ENCODE results near the gene PPP1R9A.

The PPP1R9A gene

DNA sequence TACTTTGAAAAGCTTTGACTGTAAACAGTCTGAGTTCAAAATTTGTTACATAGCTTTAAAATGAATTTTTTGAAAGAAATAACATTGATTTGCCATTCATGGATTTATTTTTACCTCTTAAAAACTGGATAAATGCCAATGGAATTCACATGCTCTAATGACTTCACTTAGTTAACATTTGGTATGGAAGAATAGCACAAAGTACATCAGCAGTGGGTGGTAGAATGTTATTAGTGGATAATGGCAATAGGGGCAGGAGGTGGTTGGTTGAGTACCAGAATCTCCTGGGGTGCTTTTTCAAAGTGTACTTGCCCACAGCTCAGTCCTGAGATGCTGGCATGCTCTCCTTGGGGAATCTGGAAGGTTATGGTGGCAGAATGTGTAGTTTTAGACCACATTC lies 4.7 kb downstream of the PPP1R9A start:
- no peak for DNase-seq

DNA sequence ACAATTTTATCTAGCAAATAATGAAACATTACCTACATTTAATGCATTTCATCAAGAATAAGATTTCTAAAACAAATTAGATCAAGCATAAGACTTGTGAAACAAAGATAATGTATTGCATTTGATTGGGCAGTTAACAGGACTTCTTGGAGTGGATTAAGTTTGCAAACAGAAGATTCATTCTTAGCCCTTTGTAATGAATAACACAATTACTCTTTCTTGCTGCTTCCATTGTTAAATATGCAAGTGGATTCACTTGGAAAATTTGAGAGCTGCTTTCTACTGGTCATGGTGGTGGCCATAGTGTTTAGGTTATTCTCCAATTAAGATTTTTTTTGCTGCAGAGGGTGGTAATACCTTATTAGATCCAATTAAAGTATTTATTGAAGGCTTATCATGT lies 6.0 kb downstream of the PPP1R9A start:
- DNase-seq: no peak

DNA sequence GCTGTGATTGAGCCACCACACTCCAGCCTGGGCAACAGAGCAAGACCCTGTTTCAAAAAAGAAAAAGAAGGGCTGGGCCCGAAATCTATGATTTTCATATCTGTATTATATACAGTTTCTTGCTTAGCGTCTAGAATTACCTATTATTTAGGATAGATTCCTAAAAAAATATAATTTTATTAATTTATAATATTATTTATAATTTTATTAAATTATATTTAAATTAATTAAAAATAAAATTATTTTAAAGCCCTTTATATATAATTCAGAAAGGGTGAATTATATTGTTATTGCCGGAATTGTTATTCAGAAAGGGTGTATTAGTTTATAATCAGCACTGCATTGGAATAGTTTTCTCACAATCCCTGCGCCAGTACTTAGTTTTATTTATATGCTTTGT lies 14.5 kb downstream of the PPP1R9A start:
- DNase-seq: no peak

DNA sequence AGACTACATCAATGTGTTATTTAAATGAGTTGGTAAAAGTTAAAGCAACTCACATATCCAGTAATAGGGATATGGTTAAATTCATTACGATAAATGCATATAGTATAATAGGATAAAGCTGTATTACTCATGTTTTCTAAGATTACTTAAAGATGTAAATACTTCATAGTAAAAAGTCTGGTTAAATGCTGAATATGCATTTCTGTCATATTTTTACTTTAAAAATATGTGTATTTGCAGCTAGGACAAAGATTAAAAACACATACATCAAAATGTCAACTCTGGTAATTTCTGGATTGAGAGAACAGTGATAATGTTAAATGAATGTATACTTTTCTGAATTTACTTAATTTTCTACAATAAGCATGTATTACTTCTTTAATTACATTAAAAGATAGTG lies 15.1 kb downstream of the PPP1R9A start:
- DNase-seq: no peak

DNA sequence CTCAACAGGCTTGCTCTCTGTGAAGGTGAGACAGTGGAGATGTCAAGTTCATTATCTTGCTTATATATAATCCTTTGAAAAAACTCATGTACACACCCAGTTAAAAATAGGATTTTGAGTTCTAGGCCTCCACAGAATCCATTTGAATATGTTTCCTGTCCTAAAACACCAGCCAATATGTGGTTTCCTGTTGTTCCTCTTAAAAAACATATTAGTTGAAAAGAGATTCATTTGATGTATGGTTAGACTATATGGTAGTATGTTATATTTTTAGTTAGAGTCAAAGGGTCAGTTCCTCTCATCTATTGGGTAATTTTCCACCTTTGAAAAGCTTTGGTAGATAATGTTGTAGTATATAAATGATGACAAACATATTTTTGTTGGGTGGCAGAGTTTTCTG lies 16.0 kb downstream of the PPP1R9A start:
- no peak for DNase-seq

DNA sequence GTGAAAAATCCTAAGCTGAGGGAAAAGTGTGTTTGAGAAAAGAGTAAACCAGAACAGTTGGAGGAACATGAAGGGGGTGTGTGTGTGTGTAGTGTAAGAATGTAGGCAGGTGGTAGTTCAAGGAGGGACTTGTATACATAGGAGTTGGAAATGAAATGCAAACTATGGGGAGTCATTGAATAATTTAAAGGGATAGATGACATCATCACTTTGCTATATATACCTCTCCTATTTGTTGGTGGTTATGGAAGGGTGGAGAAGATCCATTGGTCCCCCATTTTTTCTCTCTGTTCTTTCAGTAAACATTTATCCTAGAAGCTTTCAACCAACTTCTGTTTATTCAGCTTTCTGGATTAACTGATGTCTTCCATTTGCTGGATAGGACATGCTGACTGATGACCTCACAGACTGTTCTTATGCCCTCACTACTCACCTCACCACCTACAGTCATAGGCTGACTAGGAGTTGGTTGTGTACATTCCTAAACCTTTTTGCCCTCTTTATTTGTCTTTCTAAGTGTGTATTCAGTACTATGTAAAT lies 20.8 kb downstream of the PPP1R9A start:
- DNase-seq: no peak

DNA sequence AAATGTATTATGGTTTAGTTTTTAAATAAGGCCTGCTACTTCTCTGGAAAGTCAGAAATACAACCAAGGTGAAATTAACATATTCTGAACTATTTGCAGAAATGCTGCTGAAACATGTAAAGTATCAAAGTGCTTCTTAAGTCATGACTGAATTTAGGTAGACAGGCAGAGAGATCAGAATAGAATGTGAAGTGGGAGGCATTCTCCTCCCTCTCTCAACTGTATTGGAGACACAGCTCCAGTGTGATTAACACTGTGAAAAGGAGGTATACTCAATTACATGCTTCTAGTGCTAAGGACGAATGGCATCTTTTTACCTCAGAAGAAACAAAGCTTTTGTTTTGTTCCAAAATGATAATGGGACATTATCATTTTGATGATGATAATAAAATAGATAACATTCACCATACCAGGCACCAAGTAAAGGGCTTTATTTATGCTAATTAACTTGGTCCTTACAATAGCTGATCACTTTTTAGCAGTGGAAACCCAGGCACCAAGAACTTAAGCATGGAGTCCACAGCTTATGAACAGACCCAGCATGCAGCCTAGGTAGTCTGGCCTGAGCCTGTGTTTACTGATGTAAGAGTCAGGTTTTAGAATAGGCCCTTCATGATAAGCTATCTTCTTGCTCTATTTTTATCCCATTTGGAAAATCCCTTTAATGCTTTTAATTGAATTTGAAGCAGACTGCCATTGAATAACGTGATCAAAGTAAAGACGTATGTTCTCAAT lies 26.0 kb downstream of the PPP1R9A start:
- DNase-seq: no peak

DNA sequence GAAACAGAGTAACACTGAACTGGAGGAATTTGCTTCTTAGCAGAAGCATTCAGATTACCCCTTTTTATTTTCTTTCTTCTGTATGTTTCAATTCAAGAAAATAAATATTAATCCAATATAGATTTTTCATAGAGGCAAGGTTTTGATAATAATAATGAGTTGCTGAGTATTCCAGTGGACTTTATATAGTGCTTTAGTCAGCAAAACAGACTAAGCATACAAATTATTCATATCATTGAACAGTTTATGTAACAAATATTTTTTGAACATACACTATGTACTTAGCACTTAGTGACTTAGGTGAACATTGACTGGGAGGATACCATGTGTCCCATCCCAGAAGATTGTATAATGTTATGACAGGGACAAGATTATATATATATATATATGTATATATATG lies 32.0 kb downstream of the PPP1R9A start:
- no peak for DNase-seq

DNA sequence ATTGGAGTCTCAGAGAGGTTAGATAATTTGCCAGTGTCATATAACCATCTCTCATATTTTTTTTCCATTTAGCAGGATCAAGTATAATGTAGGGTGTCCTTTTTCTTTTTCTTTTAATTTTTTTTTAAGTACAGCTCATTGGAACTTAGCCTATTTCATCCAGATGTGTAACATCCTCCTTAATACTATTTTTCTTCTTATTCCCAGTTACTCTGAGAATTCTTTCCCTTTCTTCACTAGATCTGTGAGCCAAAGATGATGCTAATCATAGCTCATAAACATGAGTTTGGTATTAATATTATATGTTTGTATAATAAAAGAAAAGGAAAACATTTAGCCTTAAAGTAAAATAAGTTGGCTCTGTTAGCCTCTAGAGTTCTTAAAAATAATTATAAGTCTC lies 32.8 kb downstream of the PPP1R9A start:
- DNase-seq: no peak

DNA sequence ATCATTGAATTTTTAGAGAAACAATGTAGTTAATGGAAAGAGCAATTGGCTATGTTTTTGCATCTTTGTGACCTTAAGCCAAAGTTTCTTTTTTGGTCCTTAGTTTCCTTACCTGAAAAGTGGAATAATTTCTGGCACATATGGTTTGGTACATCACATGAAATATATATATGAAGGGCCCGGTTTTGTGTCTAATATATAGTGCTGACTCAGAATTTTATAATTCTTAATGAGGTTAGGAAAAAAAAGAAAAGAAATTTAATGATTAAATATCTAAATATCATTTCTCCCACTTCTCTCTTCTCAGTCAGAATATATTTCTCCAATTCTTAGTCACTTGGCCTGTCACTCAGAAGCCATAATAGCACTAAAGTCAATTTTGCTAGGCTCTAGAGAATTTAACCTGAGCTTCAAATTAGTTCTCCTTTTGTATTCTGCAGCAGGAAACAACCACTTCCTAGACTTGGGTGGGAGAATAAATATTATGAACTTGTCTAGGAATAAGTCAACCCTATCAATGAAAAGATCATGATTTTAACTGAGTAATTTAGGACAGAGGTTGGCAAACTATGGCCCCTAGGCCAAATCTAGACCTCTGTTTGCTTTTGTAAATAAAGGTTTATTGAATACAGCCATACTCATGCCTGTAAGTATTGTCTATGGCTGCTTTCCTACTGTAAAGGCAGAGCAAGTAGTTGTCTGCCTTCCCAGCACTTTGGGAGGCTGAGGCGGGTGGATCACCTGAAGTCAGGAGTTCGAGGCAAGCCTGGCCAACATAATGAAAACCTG lies 34.6 kb downstream of the PPP1R9A start:
- no peak for DNase-seq

DNA sequence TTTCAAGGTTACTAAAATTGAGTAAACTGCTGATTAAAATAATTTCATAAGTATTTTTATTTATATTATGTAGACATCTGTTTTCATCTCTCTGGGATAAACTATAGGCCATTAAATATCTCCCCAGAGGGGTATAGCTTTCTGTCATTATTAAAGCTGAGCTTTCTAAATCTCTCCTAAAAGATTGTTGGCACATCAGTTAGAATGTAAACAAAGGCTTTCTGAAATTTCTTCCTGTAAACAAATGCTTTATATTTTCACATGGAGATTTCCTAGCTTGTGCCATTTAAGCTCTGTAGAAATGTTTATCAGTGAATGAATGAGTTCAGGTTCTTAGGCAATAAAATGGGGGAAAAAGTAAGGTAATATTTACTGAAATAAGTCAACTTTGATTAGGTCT lies 35.7 kb downstream of the PPP1R9A start:
- no peak for DNase-seq

DNA sequence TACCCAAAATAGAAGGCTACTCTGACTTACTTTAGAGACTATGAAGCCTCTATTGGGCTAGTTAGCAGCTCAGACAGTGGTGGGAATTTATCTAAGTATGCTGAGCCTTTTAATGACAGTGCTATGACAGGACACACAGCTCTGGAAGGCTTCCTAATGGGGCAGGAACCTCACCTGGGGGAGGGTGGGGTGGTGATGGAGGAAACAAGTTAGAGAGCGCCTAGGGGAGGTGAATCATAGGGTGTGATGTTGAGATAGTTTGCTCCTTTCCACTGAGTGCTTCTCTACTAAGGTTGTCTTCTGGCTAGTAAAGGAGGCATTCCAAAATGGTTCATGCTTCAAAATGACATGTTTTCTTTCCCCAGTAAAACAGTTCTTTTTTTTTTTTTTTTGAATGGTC lies 42.1 kb downstream of the PPP1R9A start:
- DNase-seq: no peak

DNA sequence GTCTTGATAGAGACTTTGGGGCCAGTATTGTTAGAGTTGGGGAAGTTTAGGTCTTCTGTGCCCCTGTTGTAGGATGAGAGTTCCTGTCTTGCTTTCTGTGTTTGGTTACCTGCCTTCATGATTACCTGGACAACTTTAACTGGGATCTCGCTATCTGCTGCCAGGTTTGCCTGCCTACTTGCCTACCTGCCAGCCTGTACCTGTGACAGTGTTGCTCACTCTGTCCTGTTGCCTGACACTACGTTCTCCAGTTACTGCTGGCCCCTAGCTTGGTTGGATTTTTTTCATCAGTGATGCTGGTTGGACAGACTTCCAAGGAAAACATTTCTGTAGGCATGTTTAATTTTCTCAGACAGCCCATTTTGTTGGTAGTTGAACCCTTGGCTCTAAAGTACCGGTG lies 48.4 kb downstream of the PPP1R9A start:
- DNase-seq: no peak

DNA sequence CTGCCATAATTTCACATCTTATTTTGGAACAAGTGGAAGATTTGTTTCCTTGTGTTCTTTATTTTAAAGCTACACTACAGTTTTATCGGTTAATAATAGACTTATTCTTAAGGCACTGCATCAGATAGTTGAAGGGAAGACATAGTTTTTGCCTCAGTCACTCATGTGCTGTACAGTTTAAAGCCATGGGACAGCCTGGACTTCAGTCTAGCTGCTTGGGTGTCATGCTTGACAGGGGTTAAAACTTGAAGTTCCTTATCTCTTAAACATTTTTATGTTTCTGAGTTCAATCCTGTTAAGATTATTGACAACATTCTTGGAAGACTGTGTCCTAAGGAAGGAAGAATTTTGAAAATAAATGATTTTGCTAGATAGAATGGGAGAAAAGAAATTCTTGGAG lies 49.7 kb downstream of the PPP1R9A start:
- no peak for DNase-seq

DNA sequence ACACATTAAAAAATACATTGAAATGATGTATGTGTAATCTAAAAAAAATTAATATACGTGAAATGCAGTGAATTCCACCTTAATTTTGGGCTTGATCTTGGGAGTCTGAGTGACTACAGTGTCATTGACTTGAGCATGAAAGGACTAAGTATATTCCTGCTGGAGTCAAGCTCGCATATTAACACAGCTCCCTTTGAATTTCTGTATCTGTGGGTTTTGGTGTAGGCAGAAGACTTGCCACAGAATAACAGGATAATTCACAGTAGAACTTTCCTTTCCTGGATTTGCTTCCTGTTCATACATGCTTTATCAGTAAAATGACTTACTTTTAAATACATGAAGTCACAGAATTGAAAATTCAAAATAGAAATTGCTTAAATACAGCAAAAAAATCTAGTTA lies 55.3 kb downstream of the PPP1R9A start:
- DNase-seq: no peak

DNA sequence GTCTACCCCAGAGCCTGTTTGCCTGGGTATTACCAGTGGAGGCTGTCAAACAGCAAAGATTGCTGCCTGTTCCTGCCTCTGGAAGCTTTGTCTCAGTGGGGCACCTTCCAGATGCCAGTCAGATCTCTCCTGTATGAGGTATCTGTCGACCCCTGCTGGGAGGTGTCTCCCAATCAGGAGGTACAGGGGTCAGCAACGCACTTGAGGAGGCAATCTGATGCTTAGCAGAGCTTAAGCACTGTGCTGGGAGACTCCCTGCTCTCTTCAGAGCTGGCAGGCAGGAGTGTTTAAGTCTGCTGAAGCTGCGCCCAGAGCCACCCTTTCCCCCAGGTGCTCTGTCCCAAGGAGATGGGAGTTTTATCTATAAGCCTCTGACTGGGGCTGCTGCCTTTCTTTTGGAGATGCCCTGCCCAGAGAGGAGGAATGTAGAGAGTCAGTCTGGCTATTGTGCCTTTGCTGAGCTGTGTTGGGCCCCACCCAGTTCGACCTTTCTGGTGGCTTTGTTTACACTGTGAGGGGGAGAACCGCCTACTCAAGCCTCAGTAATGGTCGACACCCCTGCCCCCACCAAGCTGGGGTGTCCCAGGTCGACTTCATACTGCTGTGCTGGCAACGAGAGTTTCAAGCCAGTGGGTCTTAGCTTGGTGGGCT lies 62.2 kb downstream of the PPP1R9A start:
- DNase-seq: no peak

DNA sequence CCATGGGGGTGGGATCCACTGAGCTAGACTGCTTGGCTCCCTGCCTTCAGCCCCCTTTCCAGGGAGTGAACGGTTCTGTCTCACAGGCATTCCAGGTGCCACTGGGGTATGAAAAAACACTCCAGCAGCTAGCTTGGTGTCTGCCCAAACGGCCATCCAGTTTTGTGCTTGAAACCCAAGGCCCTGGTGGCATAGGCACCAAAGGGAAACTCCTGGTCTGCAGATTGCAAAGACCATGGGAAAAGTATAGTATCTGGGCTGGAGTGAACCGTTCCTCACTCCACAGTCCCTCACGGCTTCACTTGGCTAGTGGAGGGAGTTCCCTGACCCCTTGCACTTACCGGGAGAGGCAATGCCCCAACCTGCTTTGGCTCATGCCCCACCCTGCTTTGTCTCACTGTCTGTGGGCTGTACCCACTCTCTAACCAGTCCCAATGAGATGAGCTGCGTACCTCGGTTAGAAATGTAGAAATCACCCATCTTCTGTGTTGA lies 62.7 kb downstream of the PPP1R9A start:
- DNase-seq: no peak

DNA sequence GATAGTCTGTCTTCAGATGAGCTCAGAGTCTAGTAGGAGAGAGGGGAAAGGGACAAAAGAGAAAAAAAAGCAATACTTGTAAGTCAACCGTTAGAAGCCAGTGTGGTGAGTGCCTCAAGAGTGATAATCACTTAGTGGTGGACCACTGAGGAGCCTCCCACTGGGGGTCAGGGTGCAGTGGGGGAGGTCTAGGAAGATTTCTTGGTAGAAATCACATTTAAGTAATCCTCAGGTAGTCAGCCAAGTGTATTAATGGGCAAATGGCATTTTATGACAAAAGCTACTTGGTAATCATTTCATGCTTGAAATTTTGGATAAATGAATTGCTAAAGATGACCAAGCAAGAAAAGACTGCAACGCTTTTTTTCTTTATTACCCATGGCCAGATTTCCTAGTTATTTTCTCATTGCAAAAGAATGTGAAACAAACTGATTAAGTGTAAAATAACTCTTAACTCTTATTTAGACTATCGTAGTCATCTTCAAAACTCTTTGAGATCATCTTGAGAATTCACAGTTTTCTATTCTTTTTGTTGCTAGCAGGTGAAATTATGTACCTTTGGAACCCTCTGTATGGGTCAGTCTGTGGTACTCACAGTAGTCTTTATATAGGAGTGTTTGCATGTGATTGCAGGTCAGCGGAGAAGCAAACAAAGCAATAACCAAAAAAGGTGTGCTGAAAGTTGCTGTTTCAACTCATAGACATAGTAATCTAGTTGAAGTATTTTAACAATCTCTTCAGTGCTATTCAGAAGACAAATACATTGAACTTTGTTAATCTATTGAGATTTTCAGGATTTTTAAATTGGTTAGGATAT lies 63.9 kb downstream of the PPP1R9A start:
- no peak for DNase-seq

DNA sequence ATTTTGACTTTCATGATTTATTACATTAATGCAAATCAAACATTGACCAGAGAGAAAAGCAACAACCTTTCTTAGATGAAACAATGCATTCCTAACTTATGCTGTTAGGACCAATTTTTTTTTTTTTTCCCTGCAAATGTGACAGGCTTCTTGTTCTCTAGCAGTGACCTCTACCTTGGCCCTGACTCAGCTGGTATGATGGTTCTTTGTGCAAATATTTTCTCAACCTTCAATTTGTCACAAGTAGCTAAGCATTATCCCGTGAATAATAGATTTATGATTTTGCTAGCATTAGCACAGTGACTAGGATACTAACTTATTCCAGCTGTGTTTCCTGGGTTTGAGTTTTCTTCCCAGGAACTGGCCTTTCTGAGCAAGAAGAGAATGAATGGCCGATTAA lies 64.9 kb downstream of the PPP1R9A start:
- DNase-seq: no peak

DNA sequence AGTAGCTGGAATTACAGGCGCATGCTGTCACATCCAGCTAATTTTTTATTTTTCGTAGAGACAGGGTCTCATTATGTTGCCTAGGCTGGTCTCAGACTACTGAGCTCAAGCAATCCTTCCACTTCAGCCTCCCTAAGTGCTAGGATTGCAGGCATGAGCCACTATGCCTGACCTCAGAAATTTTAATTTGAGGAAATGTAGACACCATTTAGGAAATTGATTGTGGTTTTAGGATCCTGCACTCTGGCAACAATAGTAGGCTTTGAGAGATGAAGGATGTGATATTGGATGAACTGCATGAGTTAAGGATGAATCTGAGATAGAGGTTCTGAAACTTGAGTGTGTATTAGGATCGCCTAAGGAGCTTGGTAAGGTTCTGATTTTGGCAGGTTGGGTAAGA lies 66.5 kb downstream of the PPP1R9A start:
- no peak for DNase-seq

DNA sequence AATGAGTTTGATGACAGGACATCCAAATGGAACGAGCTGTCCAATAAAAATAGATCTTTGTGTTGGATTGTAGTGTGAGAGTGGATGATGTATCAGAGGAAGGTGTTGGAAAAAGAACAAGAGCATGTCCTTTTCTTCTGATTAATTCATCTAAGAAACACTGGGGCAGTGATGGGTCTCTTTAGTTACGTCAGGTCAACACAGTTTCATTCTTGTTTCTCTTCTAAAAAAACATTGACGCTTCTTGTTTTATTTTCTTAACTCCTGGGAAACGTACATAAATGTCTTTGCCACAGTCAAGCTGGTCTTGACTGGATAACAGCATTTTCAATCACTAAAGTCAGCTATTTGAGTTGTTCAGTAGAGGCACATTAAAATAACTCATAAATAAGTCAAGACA lies 67.0 kb downstream of the PPP1R9A start:
- DNase-seq: no peak

DNA sequence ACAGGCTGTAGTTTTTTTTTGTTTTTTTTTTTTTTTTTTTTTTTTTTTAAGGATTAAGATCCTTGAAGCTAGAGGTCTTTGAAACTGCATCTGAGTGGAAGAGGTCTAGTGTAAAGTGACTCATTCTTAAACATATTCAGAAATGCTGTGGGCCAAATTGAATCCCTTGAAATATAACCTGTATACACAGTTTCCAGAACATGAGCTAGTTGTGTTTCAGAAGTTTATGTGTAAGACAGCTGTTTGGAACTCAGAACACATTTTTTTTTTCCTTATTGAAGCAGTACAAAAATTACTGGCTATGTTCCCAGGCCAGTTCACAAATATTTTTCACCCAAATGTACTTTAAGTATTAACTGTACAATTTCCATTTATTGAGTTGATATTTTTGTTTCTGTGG lies 67.9 kb downstream of the PPP1R9A start:
- DNase-seq: no peak
